B cell (primary cell): ENCODE measurements around the gene G3BP1. TPM values are rescaled to one million over a fixed set of nuclear protein-coding genes. Genes with fewer than 3 reads are reported as not detected.

Experiments used
- ATAC-seq: fragments of 200-7000 bp; cut with Tn5 transposase; one replicate; pipeline ENCODE4 v1.10.0; 2021; ENCODE audit warnings: low read depth, mild to moderate bottlenecking, moderate number of reproducible peaks, moderate library complexity
- CTCF ChIA-PET: fragments of 350-600 bp; sonication (Branson Sonifier 250); formaldehyde crosslinking; loops from one replicate; lab custom pipeline; 2021; ENCODE audit warnings: antibody characterized with exemption, inconsistent platforms; lab: Charles Lee
- POLR2A ChIA-PET: fragments of 350-600 bp; sonication (Branson Sonifier 250); formaldehyde crosslinking; loops from one replicate; lab custom pipeline; 2021; ENCODE audit warnings: antibody characterized with exemption; lab: Charles Lee
- DNase-seq: peaks from one replicate; pipeline ENCODE4 v3.0.0; 2013
- H2AFZ ChIP-seq: 2 replicates; pipeline ENCODE4 v1.6.1; 2012; ENCODE audit warnings: mild to moderate bottlenecking, low read depth, low read length; ENCODE audit not compliant: insufficient read depth, poor library complexity, severe bottlenecking
- H3K27ac ChIP-seq, 2 donors: 1 replicate in 1 of 2; 2 replicates in 1 of 2; pipeline ENCODE4 v1.5.1; 2012 to 2013; ENCODE audit warnings: low read length in 2 of 2, mild to moderate bottlenecking in 2 of 2, moderate library complexity in 1 of 2
- H3K27me3 ChIP-seq, 4 experiments: fragments of 200-600 bp in 1 of 4; sonication (generic) in 1 of 4; replicated peaks in 1 of 4; 1 replicate in 2 of 4; 2 replicates in 2 of 4; pipeline versions ENCODE4 v1.6.1 to v1.7.0; 2013 to 2016; ENCODE audit warnings: low read length in 3 of 4, mild to moderate bottlenecking in 2 of 4, mixed read lengths in 1 of 4, moderate library complexity in 1 of 4; ENCODE audit not compliant: insufficient read depth in 4 of 4, control insufficient read depth in 3 of 4; ENCODE audit errors: control extremely low read depth in 1 of 4
- H3K36me3 ChIP-seq, 2 experiments: replicated peaks in 1 of 2; 1 replicate in 1 of 2; 2 replicates in 1 of 2; pipeline versions ENCODE4 v1.6.1 to v1.7.1; 2013; ENCODE audit warnings: low read length in 1 of 2; ENCODE audit not compliant: insufficient read depth in 2 of 2, control insufficient read depth in 1 of 2; ENCODE audit errors: control extremely low read depth in 1 of 2, extremely low read depth in 1 of 2
- H3K4me1 ChIP-seq, 2 donors: fragments of 200-600 bp in 1 of 2; sonication (generic) in 1 of 2; 1 replicate in 1 of 2; 2 replicates in 1 of 2; pipeline versions ENCODE4 v1.5.1 to v1.6.1; 2013 to 2017; ENCODE audit warnings: low read length in 2 of 2; ENCODE audit not compliant: control insufficient read depth in 2 of 2, insufficient read depth in 2 of 2
- H3K4me2 ChIP-seq: replicated peaks from 2 replicates; pipeline ENCODE3; 2012; ENCODE audit warnings: mild to moderate bottlenecking, low read depth, low read length; ENCODE audit not compliant: poor library complexity, severe bottlenecking
- H3K4me3 ChIP-seq, 5 experiments: fragments of 200-600 bp in 1 of 5; sonication (generic) in 1 of 5; 1 replicate in 3 of 5; 2 replicates in 2 of 5; pipeline versions ENCODE4 v1.5.1 to v1.7.0; 2011 to 2016; ENCODE audit warnings: low read length in 4 of 5, mild to moderate bottlenecking in 4 of 5, low read depth in 2 of 5, control low read depth in 1 of 5, moderate library complexity in 1 of 5; ENCODE audit not compliant: insufficient read depth in 1 of 5; ENCODE audit errors: control extremely low read depth in 1 of 5, extremely low read depth in 1 of 5
- H3K79me2 ChIP-seq: fragments of 200-600 bp; sonication (generic); one replicate; pipeline ENCODE4 v1.6.0; 2016; ENCODE audit warnings: low read length; ENCODE audit not compliant: control insufficient read depth, insufficient read depth
- H3K9ac ChIP-seq: fragments of 200-600 bp; sonication (generic); 2 replicates; pipeline ENCODE4 v1.6.1; 2017; ENCODE audit warnings: mild to moderate bottlenecking, low read length, moderate library complexity
- H3K9me3 ChIP-seq, 3 donors: one replicate each; pipeline versions ENCODE4 v1.6.1 to v1.7.1; 2013; ENCODE audit warnings: low read length in 2 of 3; ENCODE audit not compliant: control insufficient read depth in 2 of 3, insufficient read depth in 1 of 3; ENCODE audit errors: control extremely low read depth in 1 of 3
- H4K20me1 ChIP-seq: 2 replicates; pipeline ENCODE4 v1.6.0; 2012; ENCODE audit warnings: mild to moderate bottlenecking, low read length; ENCODE audit not compliant: insufficient read depth, control insufficient read depth, poor library complexity, severe bottlenecking
- H3K27ac Mint-ChIP-seq: one replicate; pipeline ENCODE4 v1.8.0; 2021; ENCODE audit warnings: mixed read lengths
- H3K27me3 Mint-ChIP-seq: one replicate; pipeline ENCODE4 v1.8.0; 2021; ENCODE audit warnings: mixed read lengths
- H3K4me1 Mint-ChIP-seq: one replicate; pipeline ENCODE4 v1.8.0; 2021; ENCODE audit warnings: mixed read lengths
- H3K4me3 Mint-ChIP-seq: one replicate; pipeline ENCODE4 v1.8.0; 2021; ENCODE audit warnings: mixed read lengths
- H3K9me3 Mint-ChIP-seq: one replicate; pipeline ENCODE4 v1.8.0; 2022; ENCODE audit warnings: mixed read lengths; ENCODE audit not compliant: insufficient read depth
- CTCF ChIP-seq: fragments of 200-600 bp; IDR thresholded peaks from one replicate; pipeline ENCODE4 v1.8.0; 2022; ENCODE audit warnings: antibody characterized with exemption, mild to moderate bottlenecking
- EZH2 ChIP-seq: IDR thresholded peaks from 2 replicates; pipeline ENCODE4 v1.6.1; 2012; ENCODE audit warnings: borderline replicate concordance, low read depth, mild to moderate bottlenecking, moderate library complexity, low read length; ENCODE audit not compliant: insufficient read depth, poor library complexity, severe bottlenecking
- WGBS: methylation state at CpG from one replicate; pipeline ENCODE4 v1.1.5; 2013; ENCODE audit warnings: missing lambda C conversion rate; ENCODE audit not compliant: insufficient coverage; 5-methylcytosine and 5-hydroxymethylcytosine counted together
- intact Hi-C: fragments of 100-400 bp; cut with micrococcal nuclease; formaldehyde crosslinking; loops from one replicate; pipeline ENCODE4 v1.10.0; 2022
- polyA plus RNA-seq: library from polyadenylated mRNA; depleted of rRNA; stranded (reverse); fragments of >200 nt; gene quantifications from 2 replicates; pipeline ENCODE4 v1.2.3, GENCODE V29; 2012
- total RNA-seq, 2 donors: library from RNA; stranded (reverse); fragments of 120-200 nt in 1 of 2; gene quantifications; 1 replicate in 1 of 2; 2 replicates in 1 of 2; pipeline versions ENCODE4 v1.2.3 to v1.2.4, GENCODE V29; 2013 to 2022

The G3BP1 gene
- total and polyA plus RNA-seq, 2 donors (not counting 1 experiment from before 2014, with no cell fraction given) = 12.7 to 159 TPM

GRCh38 chr5:151795426-151795825 is 23.7 kb downstream of the G3BP1 start:
- H3K36me3 ChIP-seq = peaks cover 4 to 97% of the 10 kb centered on the region in 2 experiments
- intact Hi-C loops = no loop called here
- CTCF ChIA-PET = no interaction called here
- H3K79me2 ChIP-seq = peaks cover 37% of the 10 kb centered on the region
- H3K4me3 Mint-ChIP-seq = no peak overlapping the region
- POLR2A ChIA-PET = no interaction called here
- TF ChIP-seq EZH2 (no peak), CTCF (no peak)
- DNase-seq (no peak), ATAC-seq (no peak)
- H3K4me2 ChIP-seq = no peak overlapping the region
- peaks cover 43% of the 10 kb centered on the region for H4K20me1 ChIP-seq
- H3K4me3 ChIP-seq = no peak overlapping the region
- H3K4me1 ChIP-seq = no peaks in the 10 kb centered on the region
- H3K4me1 Mint-ChIP-seq = no peaks in the 10 kb centered on the region
- no peak overlapping the region for H3K27ac Mint-ChIP-seq
- WGBS = no CpG with 5 or more reads among the region's 1 CpG
- H2AFZ ChIP-seq = no peak overlapping the region
- no peaks in the 10 kb centered on the region for H3K9me3 ChIP-seq
- H3K9me3 Mint-ChIP-seq = no peaks in the 10 kb centered on the region
- no peak overlapping the region for H3K9ac ChIP-seq
- no peaks in the 10 kb centered on the region for H3K27me3 Mint-ChIP-seq
- H3K27me3 ChIP-seq = no peaks in the 10 kb centered on the region
- no peak overlapping the region for H3K27ac ChIP-seq

GRCh38 chr5:151798674-151799073 is 26.9 kb downstream of the G3BP1 start:
- H3K27ac Mint-ChIP-seq = no peak overlapping the region
- CTCF ChIA-PET = interaction anchor here (1.4 to 1.5 kb wide), 2 partner anchors 27 to 30 kb away, joined by 3 to 4 read pairs; no protein-coding TSS in a partner anchor
- Histone ChIP-seq H3K9ac (no peak overlapping the region), H3K4me1 (no peaks in the 10 kb centered on the region), H3K27me3 (no peaks in the 10 kb centered on the region), H3K4me3 (no peak overlapping the region), H3K4me2 (no peak overlapping the region), H2AFZ (no peak overlapping the region), H4K20me1 (peaks cover 31% of the 10 kb centered on the region), H3K79me2 (peaks cover 17% of the 10 kb centered on the region), H3K27ac (no peak overlapping the region), H3K36me3 (peaks cover 2 to 87% of the 10 kb centered on the region in 2 experiments), H3K9me3 (no peaks in the 10 kb centered on the region)
- 100% methylated on average over 2 of the region's 3 CpGs for WGBS
- TF ChIP-seq EZH2 (no peak), CTCF (no peak)
- no peak for ATAC-seq
- H3K4me3 Mint-ChIP-seq = no peak overlapping the region
- intact Hi-C loops = no loop called here
- DNase-seq = no peak
- no peaks in the 10 kb centered on the region for H3K27me3 Mint-ChIP-seq
- no peaks in the 10 kb centered on the region for H3K9me3 Mint-ChIP-seq
- no peaks in the 10 kb centered on the region for H3K4me1 Mint-ChIP-seq
- POLR2A ChIA-PET = no interaction called here
